Stimulated activated CD8-positive, alpha-beta memory T cell treated with anti-CD3 and anti-CD28 coated beads, Interleukin-12 subunit alpha, Interleukin-12 subunit beta, amount 100 ng/mL, for 1 hour (primary cell): Measurements from ENCODE around the gene STOML1.
A peak's percentile ranks its signal among the peaks of the same experiment; 100 is the strongest.

ENCODE experiments used
- DNase-seq: peaks from one replicate; pipeline ENCODE4 v3.0.0-alpha.2; 2020; ENCODE audit warnings: low read depth

The STOML1 gene, protein sequence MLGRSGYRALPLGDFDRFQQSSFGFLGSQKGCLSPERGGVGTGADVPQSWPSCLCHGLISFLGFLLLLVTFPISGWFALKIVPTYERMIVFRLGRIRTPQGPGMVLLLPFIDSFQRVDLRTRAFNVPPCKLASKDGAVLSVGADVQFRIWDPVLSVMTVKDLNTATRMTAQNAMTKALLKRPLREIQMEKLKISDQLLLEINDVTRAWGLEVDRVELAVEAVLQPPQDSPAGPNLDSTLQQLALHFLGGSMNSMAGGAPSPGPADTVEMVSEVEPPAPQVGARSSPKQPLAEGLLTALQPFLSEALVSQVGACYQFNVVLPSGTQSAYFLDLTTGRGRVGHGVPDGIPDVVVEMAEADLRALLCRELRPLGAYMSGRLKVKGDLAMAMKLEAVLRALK

DNA sequence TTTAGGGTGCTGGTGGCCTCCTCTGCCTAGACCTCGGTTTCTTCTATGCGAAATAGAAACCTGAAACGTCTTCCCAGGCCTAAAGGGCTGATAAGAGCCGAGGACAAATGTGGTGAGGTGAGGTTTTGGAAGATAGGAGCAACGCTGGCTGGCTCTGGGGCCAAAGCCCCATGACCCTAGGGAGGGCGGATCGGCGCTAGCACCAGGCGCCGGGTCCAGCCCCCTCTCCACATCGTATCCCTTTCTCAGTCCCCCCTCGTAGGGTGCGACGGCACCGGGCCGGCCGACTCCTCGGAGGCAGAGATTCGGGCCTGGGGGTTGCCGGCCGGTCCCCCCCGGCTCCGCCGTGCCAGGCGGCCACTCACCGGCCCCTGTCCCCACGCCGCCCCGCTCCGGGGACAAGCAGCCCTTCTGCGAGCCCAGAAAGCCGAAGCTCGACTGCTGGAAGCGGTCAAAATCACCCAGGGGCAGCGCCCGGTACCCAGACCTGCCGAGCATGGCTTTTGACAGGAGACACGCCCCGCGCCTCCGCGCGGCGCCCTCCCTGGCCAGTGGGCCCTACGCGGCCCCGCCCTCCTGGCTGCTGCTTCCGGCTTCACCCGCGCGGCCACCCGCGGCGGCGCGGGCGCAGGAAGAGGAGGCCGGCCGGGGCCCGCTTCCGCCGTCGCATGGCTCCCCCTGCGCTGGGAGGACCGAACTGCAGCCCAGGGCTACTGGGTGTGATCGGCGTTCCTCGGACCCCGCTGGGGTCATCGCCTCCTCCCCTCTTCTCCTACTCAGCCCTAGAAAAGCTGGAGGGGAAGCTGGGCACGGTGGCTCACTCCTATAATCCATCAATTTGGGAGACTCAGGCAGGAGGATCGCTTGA, at the start of gene STOML1:
STOML1 (minus strand) TSS at position 570 of the 868 bp plus-strand sequence; CDS start at position 498, 72 bp downstream.
- peak; percentile 88 for DNase-seq

DNA sequence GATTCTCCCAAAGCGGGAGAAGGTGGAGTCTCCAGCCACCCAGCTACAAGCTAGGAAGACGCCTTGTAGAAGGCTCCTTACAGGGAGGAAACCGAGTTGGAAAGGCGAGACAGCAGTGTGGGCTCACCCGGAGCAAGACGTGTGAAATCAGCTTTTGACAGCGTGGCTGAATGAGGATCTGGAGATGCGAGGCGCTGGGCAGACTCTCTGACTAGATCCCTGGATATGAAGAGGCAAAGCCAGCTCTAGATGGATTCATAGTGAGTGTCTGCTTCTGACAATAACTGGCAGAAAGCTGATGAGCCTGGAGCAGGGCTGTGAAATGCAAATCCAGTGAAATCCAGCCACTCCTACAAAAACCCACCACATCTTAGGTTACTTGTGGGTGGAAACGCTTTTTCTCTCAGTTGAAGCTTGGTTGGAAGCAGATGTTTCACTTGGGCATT, 49.2 kb upstream of the STOML1 start:
- no peak for DNase-seq

DNA sequence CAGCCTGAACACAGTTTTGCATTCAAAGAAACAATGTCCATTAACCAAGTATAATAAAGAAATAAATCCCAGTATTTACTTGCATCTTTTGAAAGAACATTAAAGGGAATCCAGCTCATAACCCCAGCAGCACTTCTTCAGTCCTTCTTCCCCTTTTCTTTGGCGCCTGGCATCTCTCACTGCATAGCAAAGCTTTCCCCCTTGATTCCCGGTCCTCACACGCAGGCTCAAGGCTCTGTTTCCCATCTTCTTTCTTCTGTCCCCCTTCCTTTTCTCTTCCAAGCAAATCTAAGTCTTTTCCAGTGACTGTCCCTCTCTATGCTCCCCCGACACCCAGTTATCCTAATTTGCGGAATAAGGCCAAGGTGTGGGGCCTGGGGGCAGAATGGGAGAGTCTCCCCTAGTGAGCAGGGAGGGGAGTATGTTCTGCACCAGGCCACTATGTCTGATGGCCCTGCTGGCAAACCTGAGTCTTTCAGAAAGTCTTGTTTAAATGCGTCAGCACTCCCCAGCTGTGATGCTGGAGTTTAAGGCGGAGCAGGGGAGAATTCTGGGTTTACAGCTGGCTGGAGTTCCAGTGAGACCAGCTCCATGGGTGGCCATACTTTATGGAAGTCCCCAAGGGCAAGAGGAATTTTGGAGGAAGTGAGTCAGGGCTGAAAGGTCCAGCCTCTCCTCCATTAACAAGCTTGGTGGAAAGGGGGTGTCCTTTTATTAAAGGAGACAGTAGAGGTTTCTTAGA, 48.2 kb upstream of the STOML1 start:
- DNase-seq = no peak

DNA sequence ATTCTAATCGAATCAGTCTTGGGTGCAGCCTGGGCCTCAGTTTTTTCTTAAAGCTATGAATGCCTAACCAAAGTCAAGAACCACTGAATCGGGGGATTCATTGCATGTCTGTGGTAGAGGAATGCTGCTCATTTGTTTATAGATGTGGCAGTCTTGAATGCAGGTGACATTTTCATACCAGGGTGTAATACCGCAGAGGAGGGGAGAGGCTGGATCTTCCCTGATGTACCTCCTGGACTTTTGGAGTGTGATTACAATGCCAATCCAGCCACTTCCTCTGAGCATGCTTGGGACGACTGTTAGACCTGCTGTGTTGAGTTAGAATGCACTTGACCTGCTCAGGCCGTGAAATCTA, 47.5 kb upstream of the STOML1 start:
- DNase-seq = no peak

DNA sequence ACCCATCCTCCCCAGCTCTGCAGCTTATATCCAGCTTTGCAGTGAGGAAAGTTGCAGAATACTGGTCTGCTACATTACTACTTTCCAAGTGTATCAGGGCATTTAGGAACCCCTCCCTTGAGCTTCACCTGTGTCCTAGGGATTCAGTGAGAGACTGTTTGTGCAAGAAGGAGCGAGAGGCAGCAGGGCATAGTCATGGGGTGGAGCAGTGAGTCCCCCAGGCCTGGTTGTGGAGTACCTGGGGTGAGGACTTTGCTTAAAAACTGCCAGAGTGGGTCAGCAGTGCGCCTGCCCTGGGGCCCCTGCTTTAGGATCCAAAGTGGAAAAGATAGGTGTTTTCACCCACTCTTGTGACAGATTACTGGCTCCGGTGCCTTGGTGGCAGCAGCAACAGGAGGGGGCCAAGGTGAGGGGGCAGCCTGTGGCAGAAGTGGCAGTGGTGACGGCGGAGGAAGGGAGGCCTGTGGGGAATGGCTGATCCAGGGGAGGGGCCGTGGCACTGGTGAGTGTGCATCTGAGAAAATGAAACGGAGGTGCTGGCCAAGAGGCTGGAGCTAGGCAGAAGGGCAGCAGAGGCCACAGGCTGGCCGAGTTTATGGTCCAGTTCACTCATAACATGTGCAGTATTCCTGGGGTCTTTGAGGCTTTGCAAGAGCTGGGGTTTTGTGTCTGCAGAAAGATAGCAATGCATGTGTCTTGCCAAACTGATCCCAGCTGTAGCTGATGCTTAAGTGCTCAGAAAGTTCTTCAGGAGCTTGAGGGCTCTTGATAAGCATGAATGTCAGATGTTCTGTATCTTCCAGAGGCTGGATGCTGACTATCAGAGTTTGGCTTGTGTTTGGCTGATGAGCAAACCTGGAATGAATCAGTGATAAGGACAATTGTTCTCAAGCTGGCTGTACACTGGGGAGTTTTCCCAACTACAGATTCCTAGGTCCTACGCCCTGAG, 46.9 kb upstream of the STOML1 start:
- DNase-seq = no peak

DNA sequence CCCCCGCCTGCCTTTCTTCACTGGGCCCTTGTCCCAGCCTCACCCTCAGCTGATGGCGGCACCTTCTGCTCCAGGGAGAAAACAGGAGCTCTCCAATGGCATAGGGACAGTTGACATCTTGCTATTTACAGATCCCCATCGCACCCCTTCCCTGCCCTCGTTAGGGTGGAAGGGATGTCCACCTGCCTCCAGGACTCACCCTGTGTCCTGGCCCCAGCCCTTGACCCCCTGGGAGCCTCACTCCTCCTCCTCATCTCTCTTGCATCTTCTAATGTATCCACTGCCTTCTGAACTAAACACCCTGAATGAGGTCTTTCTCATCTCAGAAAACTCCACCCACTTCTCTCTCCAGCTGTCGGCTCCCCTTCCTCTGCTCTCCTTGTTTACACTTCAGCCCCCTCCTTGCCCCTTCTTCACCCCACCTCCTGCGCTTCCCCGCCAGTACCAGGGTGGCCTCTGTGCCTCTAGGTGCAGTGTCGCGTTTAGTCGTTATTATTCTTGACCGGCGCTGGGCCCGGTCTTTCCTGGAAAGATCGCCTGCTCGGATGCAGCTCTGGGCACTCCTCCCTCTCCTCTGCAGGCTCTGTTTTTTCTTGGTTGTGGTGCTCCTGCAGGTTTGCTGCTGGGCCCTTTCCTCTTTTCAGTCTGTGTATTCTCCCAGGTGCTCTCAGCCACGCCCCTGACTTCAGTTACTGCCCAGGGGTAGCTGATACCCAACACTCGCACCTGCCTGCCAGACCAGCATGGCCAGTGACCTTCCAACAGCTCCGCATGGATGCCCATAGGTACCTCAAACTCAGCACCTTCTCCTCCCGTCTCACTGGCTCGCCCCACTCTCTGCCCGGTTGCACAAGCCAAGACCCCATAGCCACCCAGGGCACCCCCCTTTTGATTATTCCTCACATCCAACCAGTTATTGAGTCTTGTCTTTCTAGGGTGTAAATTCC, 45.3 kb upstream of the STOML1 start:
- DNase-seq = no peak

DNA sequence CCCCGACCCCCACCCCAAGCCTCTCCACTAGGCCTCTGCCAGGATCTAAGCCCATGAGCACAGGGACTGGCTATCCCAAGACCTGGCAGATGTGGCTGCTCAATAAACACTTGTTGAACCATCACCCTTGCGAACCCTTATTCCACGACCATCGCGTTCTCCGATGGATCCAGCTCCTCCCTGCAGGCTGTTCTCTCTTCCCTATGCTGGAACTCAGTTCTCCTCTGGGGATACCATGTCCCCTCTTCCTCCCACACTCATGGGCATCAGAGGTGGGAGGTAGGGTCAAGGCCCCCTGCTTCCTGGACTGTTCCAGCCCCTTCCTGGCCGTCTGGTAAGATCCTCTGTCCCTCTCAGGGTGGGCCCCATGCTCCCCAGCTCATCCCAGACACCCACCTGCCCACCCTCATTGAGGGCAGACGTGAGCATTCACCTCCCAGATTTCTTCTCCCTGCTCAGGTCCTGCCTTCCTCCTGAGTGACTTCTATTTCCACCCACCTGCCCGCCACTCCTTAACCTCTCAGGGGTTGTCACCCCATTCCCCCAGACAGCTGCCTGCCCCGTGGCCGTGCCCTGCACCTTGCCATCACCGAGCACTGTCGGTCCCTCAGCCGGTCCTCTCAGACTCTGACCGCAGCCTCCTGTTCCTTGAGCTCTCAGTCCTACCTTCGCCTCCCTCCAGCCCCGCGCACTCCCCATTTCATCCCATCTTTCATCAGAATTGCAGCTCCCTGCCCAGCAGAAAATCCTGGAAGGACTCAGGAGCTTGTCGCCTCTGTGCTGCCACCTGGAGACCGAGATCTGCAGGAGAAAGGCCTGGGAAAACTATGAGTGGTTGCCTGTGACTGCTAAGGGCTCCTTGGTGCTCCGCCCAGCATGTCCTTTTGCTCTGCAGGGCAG, 44.4 kb upstream of the STOML1 start:
- no peak for DNase-seq

DNA sequence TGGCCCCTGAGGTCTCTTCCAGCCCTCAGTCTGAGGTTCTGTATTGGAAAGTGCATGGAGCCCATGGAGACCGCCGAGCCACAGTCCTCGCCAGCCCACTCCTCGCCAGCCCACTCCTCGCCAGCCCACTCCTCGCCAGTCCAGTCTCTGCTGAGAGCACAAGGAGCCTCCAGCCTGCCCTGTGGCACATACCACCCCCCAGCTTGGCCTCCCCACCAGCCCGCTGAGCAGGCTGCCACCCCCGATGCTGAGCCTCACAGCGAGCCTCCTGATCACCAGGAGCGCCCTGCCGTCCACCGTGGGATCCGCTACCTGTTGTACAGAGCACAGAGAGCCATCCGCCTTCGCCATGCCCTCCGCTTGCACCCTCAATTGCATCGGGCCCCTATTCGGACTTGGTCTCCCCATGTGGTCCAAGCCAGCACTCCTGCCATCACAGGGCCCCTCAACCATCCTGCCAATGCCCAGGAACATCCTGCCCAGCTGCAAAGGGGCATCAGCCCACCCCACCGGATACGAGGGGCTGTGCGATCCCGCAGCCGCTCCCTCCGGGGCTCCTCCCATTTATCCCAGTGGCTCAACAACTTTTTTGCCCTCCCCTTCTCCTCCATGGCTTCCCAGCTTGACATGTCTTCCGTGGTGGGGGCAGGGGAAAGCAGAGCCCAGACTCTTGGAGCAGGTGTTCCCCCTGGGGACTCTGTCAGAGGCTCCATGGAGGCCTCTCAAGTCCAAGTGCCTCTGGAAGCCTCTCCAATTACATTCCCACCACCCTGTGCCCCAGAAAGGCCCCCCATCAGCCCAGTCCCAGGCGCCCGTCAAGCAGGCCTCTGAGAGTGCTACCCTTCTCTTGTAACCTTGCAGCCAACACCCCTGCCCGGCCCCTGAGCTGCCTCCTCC, 43.3 kb upstream of the STOML1 start:
- no peak for DNase-seq

DNA sequence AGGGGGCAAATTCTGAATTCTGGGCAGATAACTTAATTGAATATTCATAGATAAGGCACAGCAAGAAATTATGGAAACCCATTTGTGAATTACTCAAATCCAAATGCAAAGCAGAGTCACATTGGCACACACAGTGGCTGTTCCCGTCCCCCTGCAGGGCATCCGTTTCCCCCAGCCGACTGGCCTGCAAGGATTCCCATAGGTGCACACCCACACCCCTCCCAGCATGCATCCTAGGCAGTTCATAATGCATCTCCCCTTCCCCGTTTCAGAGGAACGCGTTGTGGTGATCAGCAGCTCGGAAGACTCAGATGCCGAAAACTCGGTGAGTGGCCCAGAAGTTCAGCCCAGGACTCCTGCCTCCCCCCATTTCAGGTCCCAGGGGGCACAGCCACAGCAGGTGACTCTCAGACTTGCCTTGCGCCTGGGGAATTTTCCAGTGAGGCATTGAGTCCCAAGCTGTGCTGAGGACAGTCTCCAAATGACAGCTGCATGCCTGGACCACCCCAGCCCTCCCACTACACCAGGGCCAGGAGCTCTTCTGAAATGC, 42.2 kb upstream of the STOML1 start:
- DNase-seq = no peak

DNA sequence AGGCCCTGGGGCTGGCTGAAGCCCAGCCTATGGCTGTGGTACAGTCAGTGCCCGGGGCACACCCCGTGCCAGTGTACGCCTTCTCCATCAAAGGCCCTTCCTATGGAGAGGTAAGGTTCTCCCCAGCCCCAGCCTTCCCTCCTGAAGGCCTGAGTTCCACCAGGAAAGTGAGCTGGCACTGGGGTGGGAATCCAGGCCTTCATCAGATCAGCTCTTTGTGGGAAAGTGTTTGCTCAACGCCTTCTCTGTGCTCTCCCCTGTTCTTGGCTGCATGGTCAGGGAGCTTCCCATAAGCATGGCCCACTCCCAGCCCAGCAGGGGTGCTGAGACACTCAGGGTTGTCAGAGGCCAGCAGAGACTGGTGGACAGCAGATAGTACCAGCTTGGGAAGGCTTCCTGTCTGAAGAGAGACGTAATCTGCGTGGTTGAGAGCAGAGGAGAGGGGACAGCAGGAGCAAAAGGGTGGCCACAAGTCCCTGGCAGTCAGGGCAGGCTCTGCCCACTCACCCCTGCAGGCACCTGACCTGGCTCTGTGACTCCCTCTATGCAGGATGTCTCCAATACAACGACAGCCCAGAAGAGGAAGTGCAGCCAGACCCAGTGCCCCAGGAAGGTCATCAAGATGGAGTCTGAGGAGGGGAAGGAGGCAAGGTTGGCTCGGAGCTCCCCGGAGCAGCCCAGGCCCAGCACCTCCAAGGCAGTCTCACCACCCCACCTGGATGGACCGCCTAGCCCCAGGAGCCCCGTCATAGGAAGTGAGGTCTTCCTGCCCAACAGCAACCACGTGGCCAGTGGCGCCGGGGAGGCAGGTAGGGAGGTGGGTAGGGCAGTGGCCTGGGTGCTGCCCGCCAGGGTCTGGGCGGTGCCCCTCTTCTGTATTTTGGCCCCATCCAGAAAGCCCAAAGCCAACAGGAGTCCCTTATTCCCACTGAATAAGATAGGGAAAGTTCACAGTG, 40.8 kb upstream of the STOML1 start:
- DNase-seq = no peak

DNA sequence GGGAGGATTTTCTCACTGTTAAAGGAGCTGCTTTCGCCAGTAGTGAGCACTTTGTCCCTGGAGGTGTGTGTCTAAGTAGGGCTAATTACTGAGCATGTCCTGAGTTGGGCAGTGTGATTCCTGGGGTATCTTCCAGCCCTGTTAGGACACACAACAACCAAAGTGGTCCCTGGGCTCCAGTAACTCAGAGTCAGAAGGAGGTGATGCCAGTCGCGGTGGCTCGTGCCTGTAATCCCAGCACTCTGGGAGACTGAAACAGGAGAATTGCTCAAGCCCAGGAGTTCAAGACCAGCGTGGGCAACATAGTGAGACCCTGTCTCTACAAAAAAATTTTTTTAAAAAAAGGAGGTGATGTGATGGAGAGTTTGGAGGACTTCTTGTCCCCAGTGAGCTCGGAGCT, 40.0 kb upstream of the STOML1 start:
- no peak for DNase-seq

DNA sequence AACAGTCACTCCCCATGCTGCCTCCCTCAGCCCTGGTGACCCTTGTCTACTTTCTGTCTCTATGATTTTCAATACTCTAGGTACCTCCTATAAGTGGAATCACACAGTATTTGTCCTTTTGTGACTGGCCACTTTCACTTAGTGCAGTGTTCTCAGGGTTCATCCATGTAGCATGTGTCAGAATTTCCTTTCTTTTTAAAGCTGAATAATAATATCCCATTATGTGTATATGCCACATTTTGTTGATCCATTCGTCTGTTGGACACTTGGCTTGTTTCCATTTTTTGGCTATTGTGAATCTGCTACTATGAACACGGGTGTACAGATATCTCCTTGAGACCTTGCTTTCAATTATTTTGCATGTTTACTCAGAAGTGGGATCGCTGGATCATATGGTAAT, 36.6 kb upstream of the STOML1 start:
- DNase-seq = no peak

DNA sequence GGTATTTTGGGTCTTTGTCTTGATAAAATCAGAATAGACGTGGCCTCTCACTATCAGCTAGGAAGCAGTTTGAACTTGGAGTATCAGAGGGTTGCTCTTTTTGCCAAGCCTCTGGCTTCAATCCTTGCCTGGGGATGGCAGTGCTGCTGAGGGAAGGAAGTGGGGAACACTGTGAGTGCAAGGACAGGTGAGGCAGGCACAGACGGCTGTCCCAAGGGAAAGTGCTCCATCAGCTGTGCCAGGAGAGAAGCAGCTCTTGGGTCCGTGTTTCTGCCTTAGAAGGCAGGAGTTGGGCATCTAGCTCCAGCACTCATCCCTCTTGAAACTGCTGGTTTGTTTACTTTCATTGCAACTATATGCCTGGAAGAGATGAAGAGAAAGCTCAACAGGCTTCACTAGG, 35.6 kb upstream of the STOML1 start:
- DNase-seq = no peak

DNA sequence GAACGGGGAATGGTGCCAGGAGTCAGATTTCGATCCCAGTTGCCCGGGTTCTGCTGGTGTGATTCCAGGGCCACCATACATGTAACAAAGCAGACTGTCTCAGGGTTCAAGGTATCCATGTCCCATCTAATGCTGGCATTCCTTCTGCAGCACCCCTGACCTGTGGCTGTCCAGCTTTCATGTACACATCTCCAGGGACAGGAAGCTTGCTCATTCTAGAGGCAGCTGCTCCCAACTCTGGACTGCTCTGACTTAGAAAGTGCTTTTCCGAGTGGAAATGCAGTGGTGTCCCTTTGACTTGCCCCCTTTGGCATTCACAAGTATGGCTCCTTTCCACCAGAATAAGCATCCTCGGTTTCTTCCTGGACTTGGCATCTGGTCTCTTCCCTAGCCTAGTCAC, 33.3 kb upstream of the STOML1 start:
- DNase-seq = no peak

DNA sequence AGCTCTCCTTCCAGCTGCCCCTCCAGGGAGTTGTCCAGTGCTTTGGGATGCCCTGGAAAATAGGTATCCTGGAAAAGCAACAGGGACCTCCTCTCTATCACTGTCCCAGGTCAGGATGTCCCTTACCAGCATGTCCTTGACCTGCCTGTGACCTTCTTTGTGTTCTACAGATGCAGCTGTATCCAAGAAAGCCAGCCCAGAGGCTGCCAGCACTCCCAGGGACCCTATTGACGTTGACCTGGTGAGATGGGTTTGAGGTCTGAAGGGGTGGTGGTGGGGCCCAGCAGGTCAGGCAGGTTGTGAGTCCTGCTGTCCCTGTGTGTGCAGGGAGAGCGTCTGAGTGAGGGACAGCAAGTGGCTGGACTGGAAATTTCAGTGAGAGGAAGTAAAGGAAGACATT, 32.6 kb upstream of the STOML1 start:
- DNase-seq = no peak

DNA sequence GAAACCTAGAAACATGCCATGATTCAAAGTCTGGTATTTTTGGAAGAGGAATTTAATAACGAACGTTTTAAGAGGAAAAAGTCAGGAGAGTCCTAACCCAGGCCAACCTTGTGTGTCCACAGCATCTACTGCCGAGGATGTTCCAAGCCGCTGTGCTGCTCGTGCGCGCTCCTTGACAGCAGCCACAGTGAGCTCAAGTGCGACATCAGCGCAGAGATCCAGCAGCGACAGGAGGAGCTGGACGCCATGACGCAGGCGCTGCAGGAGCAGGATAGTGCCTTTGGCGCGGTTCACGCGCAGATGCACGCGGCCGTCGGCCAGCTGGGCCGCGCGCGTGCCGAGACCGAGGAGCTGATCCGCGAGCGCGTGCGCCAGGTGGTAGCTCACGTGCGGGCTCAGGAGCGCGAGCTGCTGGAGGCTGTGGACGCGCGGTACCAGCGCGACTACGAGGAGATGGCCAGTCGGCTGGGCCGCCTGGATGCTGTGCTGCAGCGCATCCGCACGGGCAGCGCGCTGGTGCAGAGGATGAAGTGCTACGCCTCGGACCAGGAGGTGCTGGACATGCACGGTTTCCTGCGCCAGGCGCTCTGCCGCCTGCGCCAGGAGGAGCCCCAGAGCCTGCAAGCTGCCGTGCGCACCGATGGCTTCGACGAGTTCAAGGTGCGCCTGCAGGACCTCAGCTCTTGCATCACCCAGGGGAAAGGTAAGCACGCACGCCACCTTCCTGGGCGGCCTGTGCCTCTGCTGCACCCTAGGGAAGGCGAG, 30.8 kb upstream of the STOML1 start:
- DNase-seq = no peak
